Epithelial cell of esophagus (primary cell): ENCODE results near the gene C21orf58.

Source experiments
- DNase-seq: peaks from one replicate; pipeline ENCODE4 v3.0.0; 2010; ENCODE audit warnings: low read depth
- H3K4me3 ChIP-seq: 2 replicates; pipeline ENCODE4 v1.5.1; 2011; ENCODE audit warnings: mild to moderate bottlenecking, low read length, control low read depth
- CTCF ChIP-seq: IDR thresholded peaks from 2 replicates; pipeline ENCODE4 v1.5.1; 2011; ENCODE audit warnings: low read depth, mild to moderate bottlenecking, low read length, control low read depth, inconsistent platforms; ENCODE audit not compliant: insufficient read depth; ENCODE audit errors: missing control alignments

Gene C21orf58

DNA sequence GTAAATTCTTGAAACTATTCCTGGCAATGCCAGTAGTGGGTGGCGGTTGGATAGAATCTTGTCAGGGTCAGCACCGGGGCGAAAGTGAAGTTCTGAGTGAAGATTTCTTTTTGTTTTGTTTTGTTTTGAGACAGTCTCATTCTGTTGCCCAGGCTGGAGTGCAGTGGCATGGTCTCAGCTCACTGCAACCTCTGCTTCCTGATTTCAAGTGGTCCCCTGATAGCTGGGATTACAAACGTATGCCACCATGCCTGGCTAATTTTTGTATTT is 33.6 kb upstream of the C21orf58 start:
- no peak for DNase-seq
- no peak overlapping the region for H3K4me3 ChIP-seq
- TF ChIP-seq CTCF, result no peak

DNA sequence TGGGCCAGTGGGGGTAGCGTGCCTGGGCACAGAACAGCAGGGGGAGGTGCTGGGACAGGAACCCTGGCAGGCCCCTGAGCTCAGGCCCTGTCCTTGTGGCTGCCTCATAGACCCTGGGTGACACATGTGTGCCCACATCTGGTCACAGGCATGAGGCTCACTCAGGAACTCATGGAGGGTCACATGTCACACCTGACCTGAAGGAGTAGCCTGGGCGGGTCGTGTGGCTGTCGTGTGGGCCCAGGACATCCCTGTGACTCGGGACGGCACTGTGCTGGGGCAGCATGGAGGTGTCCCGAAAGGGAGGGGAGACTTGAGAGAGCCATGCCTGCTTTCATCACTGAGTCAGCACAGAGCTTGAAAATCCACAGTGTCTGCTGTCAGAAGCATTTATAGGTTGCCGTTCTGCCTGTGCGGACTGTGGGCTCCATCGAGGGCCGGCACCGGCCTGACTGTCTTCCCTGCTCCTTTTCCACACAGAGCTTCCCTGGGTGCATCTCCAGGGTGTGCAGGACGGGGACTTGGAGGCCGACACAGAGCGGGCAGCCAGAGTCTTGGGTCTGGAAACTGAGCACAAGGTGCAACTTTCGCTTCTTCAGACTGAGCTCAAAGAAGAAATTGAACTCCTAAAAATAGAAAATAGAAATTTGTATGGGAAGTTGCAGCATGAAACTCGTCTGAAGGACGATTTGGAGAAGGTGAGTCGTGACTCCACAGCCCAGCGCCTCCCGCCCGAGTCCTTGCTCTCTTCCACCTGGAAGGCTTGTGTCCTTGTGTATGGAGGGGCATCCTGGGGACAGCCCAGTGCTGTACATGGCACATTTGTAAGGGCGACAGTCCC is 33.0 kb upstream of the C21orf58 start:
- TF ChIP-seq CTCF, result no peak
- DNase-seq, result no peak
- H3K4me3 ChIP-seq, result no peak overlapping the region

GRCh38 chr21:46356005-46356338 is 32.3 kb upstream of the C21orf58 start:
- no peak for TF ChIP-seq CTCF
- no peak for DNase-seq
- H3K4me3 ChIP-seq, result no peak overlapping the region

DNA sequence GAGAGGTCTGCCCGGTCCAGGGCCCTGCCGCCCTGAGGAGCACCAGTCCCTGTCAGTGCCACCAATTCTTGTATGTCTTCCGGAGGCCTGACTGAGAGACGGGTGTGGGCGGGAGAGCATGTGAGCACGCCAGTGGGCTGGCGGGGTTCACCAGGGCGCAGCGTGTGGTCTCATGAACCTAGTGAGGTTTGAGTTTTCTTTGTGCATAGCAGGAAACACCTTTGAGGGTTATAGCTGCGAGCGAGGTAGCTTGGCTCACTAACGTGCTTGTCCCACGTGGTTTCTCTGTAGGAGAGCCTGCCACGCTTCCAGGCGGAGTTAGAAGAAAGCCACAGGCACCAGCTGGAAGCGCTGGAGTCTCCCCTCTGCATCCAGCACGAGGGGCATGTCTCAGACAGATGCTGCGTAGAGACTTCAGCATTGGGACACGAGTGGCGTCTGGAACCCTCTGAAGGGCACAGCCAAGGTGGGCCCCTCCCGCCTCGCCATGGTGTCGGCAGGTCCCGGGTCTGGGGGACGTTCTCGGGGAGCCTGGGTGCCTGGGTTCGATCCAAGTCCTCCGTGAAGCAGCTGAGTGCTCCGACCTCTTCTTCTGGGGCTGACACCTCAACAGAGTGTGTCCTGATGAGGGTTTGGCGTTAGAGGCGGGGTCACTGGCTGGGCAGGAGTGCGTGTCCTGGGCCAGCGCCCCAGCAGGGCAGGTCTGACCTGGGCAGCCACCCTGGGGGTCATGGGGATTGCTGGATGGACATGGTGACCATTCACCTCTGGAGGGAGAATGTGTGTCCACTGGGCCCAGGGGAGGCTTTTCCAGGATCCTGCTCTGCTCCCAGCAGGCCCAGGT is 31.7 kb upstream of the C21orf58 start:
- H3K4me3 ChIP-seq, result no peak overlapping the region
- TF ChIP-seq CTCF, result no peak
- DNase-seq, result no peak

GRCh38 chr21:46354518-46354917 is 30.8 kb upstream of the C21orf58 start:
- H3K4me3 ChIP-seq, result no peak overlapping the region
- no peak for DNase-seq
- TF ChIP-seq CTCF, result no peak

DNA sequence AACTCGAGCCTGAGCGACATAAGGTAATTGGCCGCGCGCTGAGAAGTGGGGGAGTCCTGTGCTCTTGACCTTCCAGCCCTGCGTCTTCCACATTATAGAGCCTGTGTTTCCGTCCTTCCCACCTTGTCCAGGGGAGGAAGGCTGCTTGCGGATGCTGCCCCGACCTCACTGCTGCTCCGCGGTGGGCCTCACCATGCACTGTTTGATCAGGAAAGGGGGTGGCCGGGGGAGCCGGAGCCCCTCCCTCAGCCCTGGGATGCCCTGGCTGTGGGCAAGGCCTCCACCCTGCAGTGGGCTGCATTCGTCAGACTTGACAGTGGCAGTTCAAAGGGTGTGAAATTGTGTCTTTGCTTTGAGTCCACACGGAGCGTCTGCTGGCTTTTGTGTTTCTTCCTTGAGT is 30.4 kb upstream of the C21orf58 start:
- no peak for TF ChIP-seq CTCF
- no peak for DNase-seq

More for the DNA sequence above, 30.4 kb upstream of the C21orf58 start:
- H3K4me3 ChIP-seq, result no peak overlapping the region
